ENCODE results near the gene ATP2B2. TPM values are rescaled to one million over a fixed set of nuclear protein-coding genes. Genes with fewer than 3 reads are reported as not detected.
"Not testable (repeated sequence)": the region's sequence is repeated elsewhere in the genome, so short reads cannot be mapped to it uniquely, and the experiment has no call there.

The ATP2B2 gene
- total RNA-seq: 0.27 TPM

- DNase-seq (ENCODE audit: low read depth in 2 of 3, low spot score in 2 of 3): peak in 2 of 3 donors; percentile 55 to 75
These were observed at the start of gene ATP2B2 for GRCh38 chr3:10505050-10505790. TSS of gene ATP2B2 (minus strand) at chr3:10505586. CDS start at chr3:10449543, 56,043 bp downstream.

- DNase-seq (ENCODE audit: low read depth in 2 of 3, low spot score in 2 of 3): no peak
These were observed 49.4 kb upstream of the ATP2B2 start for GRCh38 chr3:10554746-10555145.

- DNase-seq (ENCODE audit: low read depth in 2 of 3, low spot score in 2 of 3): no peak
These were observed 48.8 kb upstream of the ATP2B2 start for GRCh38 chr3:10554236-10554611.

GRCh38 chr3:10553591-10554235 is 48.3 kb upstream of the ATP2B2 start:
- DNase-seq (ENCODE audit: low read depth in 2 of 3, low spot score in 2 of 3): peak in 2 of 3 donors; percentile 38 to 83

- DNase-seq (ENCODE audit: low read depth in 2 of 3, low spot score in 2 of 3): no peak
These were observed 47.2 kb upstream of the ATP2B2 start for GRCh38 chr3:10552631-10552943.

GRCh38 chr3:10551821-10552630 is 46.6 kb upstream of the ATP2B2 start:
- peak in 2 of 3 donors; percentile 91 to 97 for DNase-seq (ENCODE audit: low read depth in 2 of 3, low spot score in 2 of 3)

- DNase-seq (ENCODE audit: low read depth in 2 of 3, low spot score in 2 of 3): no peak
These were observed 45.8 kb upstream of the ATP2B2 start for GRCh38 chr3:10551139-10551538.

DNA sequence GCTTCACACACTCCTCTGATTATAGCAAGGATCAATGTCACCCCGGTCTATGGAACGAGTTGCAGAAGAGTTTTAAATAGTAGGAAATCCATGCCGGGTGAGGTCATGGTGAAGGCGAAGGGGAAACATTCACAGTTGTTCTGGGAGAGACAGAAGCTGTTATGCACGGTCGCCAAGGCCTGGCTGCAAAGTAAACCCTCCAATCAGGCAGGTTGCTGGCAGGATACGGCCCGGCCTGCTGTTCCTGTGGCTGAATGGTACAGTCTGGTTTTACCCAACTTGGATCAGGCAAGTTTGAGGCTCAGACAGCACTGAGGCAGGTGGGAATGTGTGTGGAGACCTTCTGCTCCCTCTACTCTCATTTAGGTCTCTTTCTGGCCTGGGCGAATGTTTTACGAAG is 45.3 kb upstream of the ATP2B2 start:
- DNase-seq (ENCODE audit: low read depth in 2 of 3, low spot score in 2 of 3): no peak

DNA sequence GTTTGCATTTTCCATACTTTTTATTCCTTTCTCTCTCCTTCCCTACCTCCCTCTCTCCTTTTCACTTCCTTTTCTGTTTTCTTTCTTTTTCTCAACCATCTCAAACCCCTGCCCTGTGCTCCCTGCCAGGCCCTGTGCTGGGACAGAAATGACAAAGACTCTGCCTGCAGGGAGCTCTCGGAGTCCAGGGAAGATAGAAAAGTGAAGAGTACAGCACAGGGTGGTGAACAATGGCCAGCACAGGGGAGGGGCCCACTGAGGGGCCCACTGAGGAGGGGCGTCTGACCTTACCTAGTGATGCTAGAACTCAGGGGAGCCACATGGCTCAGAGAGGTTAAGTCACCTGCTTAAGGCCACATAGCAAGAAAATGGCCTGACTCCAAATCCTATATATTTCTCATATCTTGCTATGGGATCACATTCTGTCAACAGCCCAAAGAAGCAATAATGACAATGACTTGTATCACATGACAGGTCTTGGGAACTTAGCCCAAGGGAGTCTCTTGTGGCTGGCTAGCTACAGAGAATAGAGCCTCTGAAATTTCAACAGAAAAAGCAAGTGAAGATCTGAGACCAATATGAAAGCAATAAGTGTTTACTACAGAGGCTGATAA is 44.3 kb upstream of the ATP2B2 start:
- DNase-seq (ENCODE audit: low read depth in 2 of 3, low spot score in 2 of 3): no peak

DNA sequence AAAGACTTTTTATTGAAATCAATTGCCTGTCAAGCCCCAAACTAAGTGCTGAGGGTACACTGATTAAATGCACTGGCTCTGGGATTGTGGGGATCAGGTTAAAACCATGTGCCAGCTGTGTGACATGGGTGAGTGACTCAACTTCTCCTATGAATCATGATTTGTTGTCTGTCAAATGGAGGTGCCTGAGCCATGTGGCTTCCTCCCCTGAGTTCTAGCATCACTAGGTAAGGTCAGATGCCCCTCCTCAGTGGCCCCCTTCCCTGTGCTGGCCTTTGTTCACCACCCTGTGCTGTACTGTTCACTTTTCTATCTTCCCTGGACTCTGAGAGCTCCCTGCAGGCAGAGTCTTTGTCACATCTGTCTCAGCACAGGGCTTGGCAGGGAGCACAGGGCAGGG is 43.6 kb upstream of the ATP2B2 start:
- DNase-seq (ENCODE audit: low read depth in 2 of 3, low spot score in 2 of 3): peak in 1 of 3 donors; percentile 24

GRCh38 chr3:10547841-10548783 is 42.7 kb upstream of the ATP2B2 start:
- DNase-seq (ENCODE audit: low read depth in 2 of 3, low spot score in 2 of 3): peak in 1 of 3 donors; percentile 36

GRCh38 chr3:10547413-10547812 is 42.0 kb upstream of the ATP2B2 start:
- no peak for DNase-seq (ENCODE audit: low read depth in 2 of 3, low spot score in 2 of 3)

DNA sequence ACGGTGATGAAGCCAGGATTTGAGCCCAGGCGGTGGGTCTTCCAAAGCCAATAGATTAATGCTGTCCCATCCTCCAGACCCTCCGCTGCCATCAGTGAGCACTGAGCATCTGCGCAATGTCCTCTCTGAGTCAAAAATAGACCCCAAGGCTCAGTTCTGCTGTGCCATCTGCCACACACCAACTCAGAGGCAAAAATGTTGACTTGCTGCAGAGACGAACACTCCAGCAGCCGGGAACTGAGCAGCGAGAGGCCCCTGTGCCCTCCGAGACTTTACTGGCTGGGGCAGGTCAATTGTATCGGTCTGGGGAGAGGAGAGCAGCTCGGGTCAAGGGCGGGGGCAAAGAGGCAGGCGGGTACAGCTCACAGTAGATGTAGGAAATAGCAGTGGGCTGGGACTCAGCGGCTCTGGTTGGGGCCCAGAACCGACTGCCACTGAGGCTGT is 41.5 kb upstream of the ATP2B2 start:
- DNase-seq (ENCODE audit: low read depth in 2 of 3, low spot score in 2 of 3): no peak

GRCh38 chr3:10546181-10546624 is 40.8 kb upstream of the ATP2B2 start:
- no peak for DNase-seq (ENCODE audit: low read depth in 2 of 3, low spot score in 2 of 3)

DNA sequence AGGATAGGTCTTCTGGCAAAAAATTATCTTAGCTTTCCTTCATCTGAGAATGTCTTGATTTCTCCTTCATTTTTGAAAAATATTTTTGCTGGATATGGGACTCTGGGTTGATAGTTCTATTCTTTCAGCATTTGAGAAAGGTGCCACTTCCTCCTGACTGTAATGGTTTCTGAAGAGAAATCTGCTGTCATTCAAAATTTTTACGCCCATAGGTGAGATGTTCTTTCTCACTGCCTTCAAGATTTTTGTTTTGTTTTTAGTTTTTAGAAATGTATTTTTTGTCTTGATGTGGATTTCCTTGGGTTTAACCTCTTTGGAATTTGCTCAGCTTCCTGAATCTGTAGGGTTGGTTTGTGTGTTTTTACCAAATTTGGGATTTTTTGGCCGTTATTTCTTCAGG is 37.1 kb upstream of the ATP2B2 start:
- DNase-seq (ENCODE audit: low read depth in 2 of 3, low spot score in 2 of 3): peak in 1 of 3 donors; percentile 11

DNA sequence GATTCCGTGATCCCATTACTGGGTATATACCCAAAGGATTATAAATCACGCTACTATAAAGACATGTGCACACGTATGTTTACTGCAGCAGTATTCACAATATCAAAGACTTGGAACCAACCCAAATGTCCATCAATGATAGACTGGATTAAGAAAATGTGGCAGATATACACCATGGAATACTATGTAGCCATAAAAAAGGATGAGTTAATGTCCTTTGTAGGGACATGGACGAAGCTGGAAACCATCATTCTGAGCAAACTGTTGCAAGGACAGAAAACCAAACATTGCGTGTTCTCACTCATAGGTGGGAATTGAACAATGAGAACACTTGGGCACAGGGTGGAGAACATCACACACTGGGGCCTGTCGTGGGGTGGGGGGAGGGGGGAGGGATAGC is 35.0 kb upstream of the ATP2B2 start:
- DNase-seq (ENCODE audit: low read depth in 2 of 3, low spot score in 2 of 3): not testable (repeated sequence)

DNA sequence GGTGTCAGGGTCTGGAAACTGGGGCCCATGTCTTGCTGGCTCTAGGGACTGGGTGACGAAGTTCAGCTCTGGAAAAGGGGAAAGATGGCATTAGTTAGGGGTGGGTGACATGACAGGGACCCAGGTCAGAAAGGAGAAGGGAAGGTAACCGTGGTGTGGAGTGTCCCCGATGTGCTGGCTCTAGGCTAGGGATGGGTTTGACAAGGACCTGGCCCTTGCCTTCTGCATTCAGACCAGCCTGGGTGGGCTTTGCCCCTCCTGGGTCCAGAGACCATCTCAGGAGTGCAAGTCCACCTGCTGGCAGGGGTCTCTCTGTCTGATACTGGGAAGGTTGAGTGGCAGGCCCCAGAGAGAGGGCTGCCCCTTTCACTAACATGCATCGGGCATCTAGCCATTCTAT is 28.7 kb upstream of the ATP2B2 start:
- no peak for DNase-seq (ENCODE audit: low read depth in 2 of 3, low spot score in 2 of 3)

DNA sequence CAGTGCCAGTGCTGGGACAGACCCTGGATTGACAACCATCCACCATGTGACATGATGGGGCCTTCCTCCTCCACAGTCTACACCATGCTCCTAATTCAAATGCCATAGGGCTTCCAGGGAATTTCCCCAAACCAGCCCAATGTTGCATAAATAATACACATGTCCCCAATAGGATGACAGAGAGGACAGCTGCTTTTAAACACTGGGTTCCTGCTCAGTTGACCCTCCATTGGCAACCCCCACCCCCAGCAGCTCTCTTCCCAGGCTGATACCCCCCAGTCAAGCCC is 28.3 kb upstream of the ATP2B2 start:
- no peak for DNase-seq (ENCODE audit: low read depth in 2 of 3, low spot score in 2 of 3)

DNA sequence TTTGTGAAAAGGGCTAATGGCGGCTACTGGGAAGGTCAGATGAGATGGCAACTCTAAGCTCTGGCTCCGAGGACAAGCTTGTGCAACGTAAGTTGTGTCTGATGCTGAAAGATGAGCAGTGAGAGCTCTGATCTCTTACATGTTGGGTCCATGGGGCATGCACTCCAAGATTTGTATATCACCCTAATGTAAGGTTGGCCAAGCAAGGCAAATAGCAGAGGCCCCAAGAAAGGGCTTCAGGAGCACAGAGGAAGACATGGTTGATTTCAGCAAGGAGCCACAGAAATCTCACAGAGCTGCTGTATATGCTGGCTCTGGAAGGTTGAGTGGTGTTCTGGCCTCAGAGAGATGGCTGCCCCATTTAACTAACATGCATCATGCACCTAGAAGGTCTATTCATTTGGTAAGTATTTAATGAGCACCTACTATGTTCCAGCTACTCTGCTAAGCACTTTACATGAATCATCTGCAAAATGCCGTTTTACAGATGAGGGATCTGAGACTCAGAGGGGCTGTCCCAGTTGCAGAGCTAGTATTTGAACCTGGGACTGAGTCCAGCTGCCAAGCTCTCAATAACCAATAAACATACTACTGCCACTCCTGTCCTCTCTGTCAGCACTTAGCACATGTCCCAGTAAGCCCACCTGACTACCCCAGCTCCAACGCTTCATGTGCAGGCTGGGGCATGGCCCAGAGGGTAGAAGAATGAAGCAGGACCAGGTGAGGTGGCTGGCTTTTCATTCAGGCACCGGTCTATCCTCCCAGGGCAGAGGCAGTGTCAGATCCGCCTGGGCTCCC is 27.8 kb upstream of the ATP2B2 start:
- no peak for DNase-seq (ENCODE audit: low read depth in 2 of 3, low spot score in 2 of 3)

All from hematopoietic multipotent progenitor cell (in vitro differentiated cells).